HCT116 (cell line): ENCODE data around the gene TFF2. TPM values are rescaled to one million over a fixed set of nuclear protein-coding genes. Genes with fewer than 3 reads are reported as not detected.

Experiments used
- ATAC-seq: fragments of 200-7000 bp; cut with Tn5 transposase; 2 replicates; pipeline ENCODE4 v1.9.1; 2020; ENCODE audit warnings: mild to moderate bottlenecking, moderate library complexity
- BruUV-seq: library from RNA; stranded (reverse); fragments of 400-500 nt; replicated peaks from 2 replicates; lab custom pipeline; 2021; lab: Mats Ljungman, UMichigan
- CTCF ChIA-PET: fragments of 300-600 bp; sonication (Branson Sonifier 250); formaldehyde crosslinking; loops from one replicate; lab custom pipeline; 2021; ENCODE audit warnings: antibody characterized with exemption; lab: Charles Lee
- POLR2A ChIA-PET: fragments of 300-600, 350-600 bp; sonication (Branson Sonifier 250); formaldehyde crosslinking; loops from one replicate; lab custom pipeline; 2021; ENCODE audit warnings: antibody characterized with exemption; lab: Charles Lee
- RAD21 ChIA-PET, 2 experiments: fragments of 300-600 bp; sonication (Branson Sonifier 250); formaldehyde crosslinking; loops; one replicate each; lab custom pipeline; 2023; ENCODE audit warnings: low total read pairs in 2 of 2; ENCODE audit not compliant: uncharacterized antibody in 2 of 2, unreplicated experiment in 2 of 2, low non-redundant PET in 1 of 2; lab: Charles Lee
- DNase-seq: peaks from one replicate; pipeline ENCODE4 v3.0.0-alpha.2; 2010; ENCODE audit warnings: low read depth, low spot score
- H2AFZ ChIP-seq: fragments of 200-600 bp; shearing (Covaris generic), sonication (generic); 2 replicates; pipeline ENCODE4 v1.6.1; 2017; ENCODE audit warnings: low read depth, mixed run types, mixed read lengths, antibody characterized with exemption, low read length; ENCODE audit not compliant: poor library complexity, severe bottlenecking
- H3K27ac ChIP-seq: 2 replicates; pipeline ENCODE4 v1.5.1; 2012; ENCODE audit warnings: low read depth, low read length
- H3K27me3 ChIP-seq: fragments of 200-600 bp; sonication (generic); 2 replicates; pipeline ENCODE4 v1.6.1; 2016; ENCODE audit warnings: mixed run types, low read length, mixed read lengths; ENCODE audit not compliant: insufficient read depth
- H3K36me3 ChIP-seq, 2 experiments: fragments of 200-500 bp in 1 of 2; fragments of 200-600 bp in 1 of 2; sonication (Bioruptor generic) in 1 of 2; sonication (generic) in 1 of 2; 2 replicates each; pipeline versions ENCODE4 v1.5.1 to v1.6.1; 2014 to 2016; ENCODE audit warnings: low read length in 2 of 2, inconsistent platforms in 1 of 2, mixed read lengths in 1 of 2, mixed run types in 1 of 2; ENCODE audit not compliant: insufficient read depth in 2 of 2, control insufficient read depth in 1 of 2
- H3K4me1 ChIP-seq, 2 experiments: fragments of 200-600 bp in 1 of 2; sonication (generic) in 1 of 2; 2 replicates each; pipeline versions ENCODE4 v1.5.1 to v1.6.1; 2012 to 2017; ENCODE audit warnings: low read length in 2 of 2, inconsistent platforms in 1 of 2, mild to moderate bottlenecking in 1 of 2, mixed read lengths in 1 of 2, mixed run types in 1 of 2, moderate library complexity in 1 of 2; ENCODE audit not compliant: insufficient read depth in 2 of 2, control insufficient read depth in 1 of 2
- H3K4me2 ChIP-seq: fragments of 200-600 bp; sonication (generic); 2 replicates; pipeline ENCODE4 v1.6.1; 2017; ENCODE audit warnings: mixed run types, low read length, mixed read lengths
- H3K4me3 ChIP-seq, 2 experiments: fragments of 200-600 bp in 1 of 2; sonication (generic) in 1 of 2; replicated peaks in 1 of 2; 2 replicates each; pipeline ENCODE4 v1.5.1; 2011 to 2016; ENCODE audit warnings: low read length in 2 of 2, control low read depth in 1 of 2, low read depth in 1 of 2, mild to moderate bottlenecking in 1 of 2, mixed read lengths in 1 of 2, mixed run types in 1 of 2
- H3K79me2 ChIP-seq: fragments of 200-600 bp; sonication (generic); 2 replicates; pipeline ENCODE4 v1.6.1; 2017; ENCODE audit warnings: mild to moderate bottlenecking, mixed run types, low read length, moderate library complexity, mixed read lengths; ENCODE audit not compliant: insufficient read depth
- H3K9ac ChIP-seq: fragments of 200-600 bp; sonication (generic); 2 replicates; pipeline ENCODE4 v1.6.1; 2016; ENCODE audit warnings: low read length, mixed read lengths
- H3K9me2 ChIP-seq: fragments of 200-600 bp; sonication (generic), shearing (Covaris generic); 2 replicates; pipeline ENCODE4 v1.6.1; 2017; ENCODE audit warnings: mixed run types, mild to moderate bottlenecking, moderate library complexity; ENCODE audit not compliant: insufficient read depth
- H3K9me3 ChIP-seq, 2 experiments: fragments of 200-500 bp in 1 of 2; fragments of 200-600 bp in 1 of 2; sonication (Bioruptor generic) in 1 of 2; sonication (generic) in 1 of 2; 2 replicates each; pipeline ENCODE4 v1.6.1; 2014 to 2017; ENCODE audit warnings: low read length in 2 of 2, mixed read lengths in 2 of 2, inconsistent platforms in 1 of 2, low read depth in 1 of 2, mild to moderate bottlenecking in 1 of 2, mixed run types in 1 of 2, moderate library complexity in 1 of 2; ENCODE audit not compliant: control insufficient read depth in 1 of 2, insufficient read depth in 1 of 2
- H4K20me1 ChIP-seq: fragments of 200-600 bp; sonication (generic), shearing (Covaris generic); 2 replicates; pipeline ENCODE4 v1.6.1; 2017; ENCODE audit warnings: mixed run types, mild to moderate bottlenecking, moderate library complexity; ENCODE audit not compliant: insufficient read depth
- CBX3 ChIP-seq: IDR thresholded peaks from 2 replicates; pipeline ENCODE4 v1.6.1; 2012; ENCODE audit warnings: low read depth
- EGR1 ChIP-seq: IDR thresholded peaks from 2 replicates; pipeline ENCODE4 v1.6.1; 2012; ENCODE audit warnings: low read depth
- ELF1 ChIP-seq: IDR thresholded peaks from 2 replicates; pipeline ENCODE4 v1.6.1; 2012; ENCODE audit warnings: low read depth, borderline replicate concordance
- EZH2 ChIP-seq: fragments of 200-600 bp; sonication (generic); IDR thresholded peaks from 2 replicates; pipeline ENCODE4 v1.6.1; 2017; ENCODE audit warnings: antibody characterized with exemption, mixed run types
- EZH2phosphoT487 ChIP-seq: fragments of 200-600 bp; IDR thresholded peaks from 2 replicates; pipeline ENCODE4 v1.6.1; 2018; ENCODE audit warnings: antibody characterized with exemption, borderline replicate concordance
- FOSL1 ChIP-seq: IDR thresholded peaks from 2 replicates; pipeline ENCODE4 v1.6.1; 2012; ENCODE audit warnings: low read depth
- POLR2A ChIP-seq: IDR thresholded peaks from 2 replicates; pipeline ENCODE4 v1.7.0; 2011; ENCODE audit warnings: borderline replicate concordance; ENCODE audit not compliant: insufficient read depth, insufficient read length; ENCODE audit errors: extremely low read depth
- POLR2AphosphoS5 ChIP-seq: IDR thresholded peaks from 2 replicates; pipeline ENCODE4 v1.6.1; 2011; ENCODE audit warnings: mild to moderate bottlenecking, low read depth, low read length, moderate library complexity
- SIN3A ChIP-seq: IDR thresholded peaks from 2 replicates; pipeline ENCODE4 v1.6.1; 2012; ENCODE audit warnings: low read depth
- SRF ChIP-seq: IDR thresholded peaks from 2 replicates; pipeline ENCODE4 v1.6.1; 2012; ENCODE audit warnings: low read depth
- YY1 ChIP-seq: IDR thresholded peaks from 2 replicates; pipeline ENCODE4 v1.6.1; 2011; ENCODE audit warnings: low read length, low read depth, moderate library complexity, mild to moderate bottlenecking; ENCODE audit not compliant: insufficient replicate concordance; ENCODE audit errors: extremely low read depth
- intact Hi-C: fragments of 100-400 bp; cut with micrococcal nuclease; formaldehyde crosslinking; loops from 2 replicates; pipeline ENCODE4 v1.10.0; 2022
- total RNA-seq: library from RNA; stranded (reverse); gene quantifications from one replicate; pipeline ENCODE4 v1.2.1, GENCODE V29; 2021; ENCODE audit not compliant: unreplicated experiment
- TF ChIP-seq, protein P1 (sequence below): IDR thresholded peaks from 2 replicates; pipeline ENCODE4 v1.6.1; 2012
- TF ChIP-seq, protein P2 (sequence below): IDR thresholded peaks from 2 replicates; pipeline ENCODE4 v1.6.1; 2011; ENCODE audit warnings: mild to moderate bottlenecking, low read length, moderate library complexity; ENCODE audit not compliant: insufficient replicate concordance; ENCODE audit errors: extremely low read depth
- TF ChIP-seq, protein P3 (sequence below), 3 experiments: fragments of 200-600 bp in 1 of 3; sonication (generic) in 1 of 3; IDR thresholded peaks in 2 of 3; conservative IDR thresholded peaks in 1 of 3; 2 replicates each; pipeline ENCODE4 v1.5.1; 2012 to 2017; ENCODE audit warnings: low read depth in 2 of 3, low read length in 2 of 3, antibody characterized with exemption in 1 of 3, borderline replicate concordance in 1 of 3, control low read depth in 1 of 3, mild to moderate bottlenecking in 1 of 3, mixed read lengths in 1 of 3, mixed run types in 1 of 3, moderate library complexity in 1 of 3; ENCODE audit not compliant: insufficient read depth in 1 of 3
- TF ChIP-seq, protein P4 (sequence below): IDR thresholded peaks from 2 replicates; pipeline ENCODE4 v1.6.1; 2012; ENCODE audit warnings: low read depth

TFF2 gene
- total RNA-seq, 1 experiment from 2014 or later: not detected

DNA sequence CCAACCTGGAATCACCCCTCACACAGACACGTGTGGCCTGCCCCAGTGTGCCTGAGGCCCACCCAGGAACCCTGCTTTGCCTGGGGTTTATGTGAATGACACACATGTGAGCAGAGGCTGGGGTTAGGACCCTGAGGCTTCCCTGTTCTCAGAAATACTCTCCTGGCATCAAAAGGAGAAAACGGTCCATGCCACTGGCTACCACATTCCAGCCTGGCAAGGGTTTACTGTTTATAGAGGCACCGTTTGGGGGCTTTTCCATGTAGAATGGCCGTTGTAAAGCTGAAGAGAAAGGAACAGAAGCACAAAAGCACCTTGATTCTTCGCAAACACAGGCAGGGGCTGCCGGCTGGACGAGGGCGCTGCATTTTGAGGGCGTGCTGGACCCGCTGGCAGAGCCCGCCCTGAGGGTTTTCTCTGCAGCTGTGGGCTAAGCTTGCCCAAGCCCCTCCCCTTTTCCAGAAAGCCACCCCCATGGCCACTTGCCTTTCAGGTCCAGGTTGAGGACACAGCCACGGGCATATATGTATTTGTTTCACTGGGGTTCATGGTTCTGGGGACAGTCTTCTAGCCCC, 48.6 kb downstream of the TFF2 start:
- H3K9ac ChIP-seq: no peak overlapping the region
- TF ChIP-seq EGR1 (no peak), POLR2A (no peak), EZH2phosphoT487 (no peak), FOSL1 (no peak), POLR2AphosphoS5 (no peak), YY1 (no peak), SRF (no peak), CBX3 (no peak), ELF1 (no peak), EZH2 (no peak), SIN3A (no peak)
- TF ChIP-seq, protein P1, sequence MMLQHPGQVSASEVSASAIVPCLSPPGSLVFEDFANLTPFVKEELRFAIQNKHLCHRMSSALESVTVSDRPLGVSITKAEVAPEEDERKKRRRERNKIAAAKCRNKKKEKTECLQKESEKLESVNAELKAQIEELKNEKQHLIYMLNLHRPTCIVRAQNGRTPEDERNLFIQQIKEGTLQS: no peak
- TF ChIP-seq, protein P2, sequence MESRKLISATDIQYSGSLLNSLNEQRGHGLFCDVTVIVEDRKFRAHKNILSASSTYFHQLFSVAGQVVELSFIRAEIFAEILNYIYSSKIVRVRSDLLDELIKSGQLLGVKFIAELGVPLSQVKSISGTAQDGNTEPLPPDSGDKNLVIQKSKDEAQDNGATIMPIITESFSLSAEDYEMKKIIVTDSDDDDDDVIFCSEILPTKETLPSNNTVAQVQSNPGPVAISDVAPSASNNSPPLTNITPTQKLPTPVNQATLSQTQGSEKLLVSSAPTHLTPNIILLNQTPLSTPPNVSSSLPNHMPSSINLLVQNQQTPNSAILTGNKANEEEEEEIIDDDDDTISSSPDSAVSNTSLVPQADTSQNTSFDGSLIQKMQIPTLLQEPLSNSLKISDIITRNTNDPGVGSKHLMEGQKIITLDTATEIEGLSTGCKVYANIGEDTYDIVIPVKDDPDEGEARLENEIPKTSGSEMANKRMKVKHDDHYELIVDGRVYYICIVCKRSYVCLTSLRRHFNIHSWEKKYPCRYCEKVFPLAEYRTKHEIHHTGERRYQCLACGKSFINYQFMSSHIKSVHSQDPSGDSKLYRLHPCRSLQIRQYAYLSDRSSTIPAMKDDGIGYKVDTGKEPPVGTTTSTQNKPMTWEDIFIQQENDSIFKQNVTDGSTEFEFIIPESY: no peak
- TF ChIP-seq, protein P3, sequence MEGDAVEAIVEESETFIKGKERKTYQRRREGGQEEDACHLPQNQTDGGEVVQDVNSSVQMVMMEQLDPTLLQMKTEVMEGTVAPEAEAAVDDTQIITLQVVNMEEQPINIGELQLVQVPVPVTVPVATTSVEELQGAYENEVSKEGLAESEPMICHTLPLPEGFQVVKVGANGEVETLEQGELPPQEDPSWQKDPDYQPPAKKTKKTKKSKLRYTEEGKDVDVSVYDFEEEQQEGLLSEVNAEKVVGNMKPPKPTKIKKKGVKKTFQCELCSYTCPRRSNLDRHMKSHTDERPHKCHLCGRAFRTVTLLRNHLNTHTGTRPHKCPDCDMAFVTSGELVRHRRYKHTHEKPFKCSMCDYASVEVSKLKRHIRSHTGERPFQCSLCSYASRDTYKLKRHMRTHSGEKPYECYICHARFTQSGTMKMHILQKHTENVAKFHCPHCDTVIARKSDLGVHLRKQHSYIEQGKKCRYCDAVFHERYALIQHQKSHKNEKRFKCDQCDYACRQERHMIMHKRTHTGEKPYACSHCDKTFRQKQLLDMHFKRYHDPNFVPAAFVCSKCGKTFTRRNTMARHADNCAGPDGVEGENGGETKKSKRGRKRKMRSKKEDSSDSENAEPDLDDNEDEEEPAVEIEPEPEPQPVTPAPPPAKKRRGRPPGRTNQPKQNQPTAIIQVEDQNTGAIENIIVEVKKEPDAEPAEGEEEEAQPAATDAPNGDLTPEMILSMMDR (IDR thresholded peaks at IDR 0.05 in 2 of 3, conservative IDR thresholded peaks at IDR 0.05 in 1 of 3; ENCODE audit: borderline replicate concordance in 1 of 3, insufficient read depth in 1 of 3, low read depth in 2 of 3, low read length in 2 of 3): no peak
- TF ChIP-seq, protein P4, sequence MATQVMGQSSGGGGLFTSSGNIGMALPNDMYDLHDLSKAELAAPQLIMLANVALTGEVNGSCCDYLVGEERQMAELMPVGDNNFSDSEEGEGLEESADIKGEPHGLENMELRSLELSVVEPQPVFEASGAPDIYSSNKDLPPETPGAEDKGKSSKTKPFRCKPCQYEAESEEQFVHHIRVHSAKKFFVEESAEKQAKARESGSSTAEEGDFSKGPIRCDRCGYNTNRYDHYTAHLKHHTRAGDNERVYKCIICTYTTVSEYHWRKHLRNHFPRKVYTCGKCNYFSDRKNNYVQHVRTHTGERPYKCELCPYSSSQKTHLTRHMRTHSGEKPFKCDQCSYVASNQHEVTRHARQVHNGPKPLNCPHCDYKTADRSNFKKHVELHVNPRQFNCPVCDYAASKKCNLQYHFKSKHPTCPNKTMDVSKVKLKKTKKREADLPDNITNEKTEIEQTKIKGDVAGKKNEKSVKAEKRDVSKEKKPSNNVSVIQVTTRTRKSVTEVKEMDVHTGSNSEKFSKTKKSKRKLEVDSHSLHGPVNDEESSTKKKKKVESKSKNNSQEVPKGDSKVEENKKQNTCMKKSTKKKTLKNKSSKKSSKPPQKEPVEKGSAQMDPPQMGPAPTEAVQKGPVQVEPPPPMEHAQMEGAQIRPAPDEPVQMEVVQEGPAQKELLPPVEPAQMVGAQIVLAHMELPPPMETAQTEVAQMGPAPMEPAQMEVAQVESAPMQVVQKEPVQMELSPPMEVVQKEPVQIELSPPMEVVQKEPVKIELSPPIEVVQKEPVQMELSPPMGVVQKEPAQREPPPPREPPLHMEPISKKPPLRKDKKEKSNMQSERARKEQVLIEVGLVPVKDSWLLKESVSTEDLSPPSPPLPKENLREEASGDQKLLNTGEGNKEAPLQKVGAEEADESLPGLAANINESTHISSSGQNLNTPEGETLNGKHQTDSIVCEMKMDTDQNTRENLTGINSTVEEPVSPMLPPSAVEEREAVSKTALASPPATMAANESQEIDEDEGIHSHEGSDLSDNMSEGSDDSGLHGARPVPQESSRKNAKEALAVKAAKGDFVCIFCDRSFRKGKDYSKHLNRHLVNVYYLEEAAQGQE: no peak
- ChIA-PET RAD21 (no interaction called here), CTCF (no interaction called here), POLR2A (no interaction called here)
- no peak overlapping the region for H3K4me3 ChIP-seq
- ATAC-seq (no peak), DNase-seq (no peak)
- H3K36me3 ChIP-seq: no peaks in the 10 kb centered on the region
- no peak overlapping the region for H2AFZ ChIP-seq
- no TSS peak for BruUV-seq
- no peaks in the 10 kb centered on the region for H3K9me3 ChIP-seq
- 0 out of 2 replicates have a peak, but pooled peaks cover 9% of the 10 kb centered on the region for H3K27me3 ChIP-seq
- no peaks in the 10 kb centered on the region for H4K20me1 ChIP-seq
- H3K79me2 ChIP-seq: no peaks in the 10 kb centered on the region
- H3K27ac ChIP-seq: no peak overlapping the region
- no peak overlapping the region for H3K4me2 ChIP-seq
- intact Hi-C loops: no loop called here
- peaks cover 0 to 7% of the 10 kb centered on the region in 2 experiments; a peak in 1 of 4 replicates for H3K4me1 ChIP-seq
- no peaks in the 10 kb centered on the region for H3K9me2 ChIP-seq
